OCI-LY7 (cell line): Measurements from ENCODE around the gene ABLIM1.

Experiments used
- CTCF ChIP-seq: fragments of 200-600 bp; sonication (generic); conservative IDR thresholded peaks from 2 replicates; pipeline ENCODE4 v1.5.1; 2014; ENCODE audit warnings: mild to moderate bottlenecking, antibody characterized with exemption, low read length, moderate library complexity, mixed read lengths
- EZH2phosphoT487 ChIP-seq: fragments of 200-600 bp; sonication (generic); IDR thresholded peaks from 2 replicates; pipeline ENCODE4 v1.6.1; 2018; ENCODE audit warnings: low read depth, borderline replicate concordance, mild to moderate bottlenecking, mixed run types, antibody characterized with exemption, low read length, moderate library complexity, mixed read lengths

GRCh38 chr10:114645706-114646105, 12.4 kb downstream of the ABLIM1 start:
- no peak for TF ChIP-seq CTCF
- TF ChIP-seq EZH2phosphoT487: no peak
